BJ (cell line): ENCODE data around the gene SSH2. TPM values are rescaled to one million over a fixed set of nuclear protein-coding genes. Genes with fewer than 3 reads are reported as not detected.

Experiments used
- CTCF ChIA-PET: fragments of 350-600 bp; formaldehyde crosslinking; extraction: SDS; loops from one replicate; lab custom pipeline; 2021; ENCODE audit warnings: antibody characterized with exemption, inconsistent platforms; lab: Yijun Ruan, JAX
- POLR2A ChIA-PET: fragments of 300-600 bp; sonication (Branson Sonifier 250); formaldehyde crosslinking; extraction: SDS; loops from one replicate; lab custom pipeline; 2021; ENCODE audit warnings: antibody characterized with exemption; lab: Charles Lee
- DNase-seq: peaks from one replicate; pipeline ENCODE4 v3.0.0-alpha.2; 2011; ENCODE audit warnings: low read depth
- H3K27me3 ChIP-seq: 2 replicates; pipeline ENCODE4 v1.6.0; 2011; ENCODE audit warnings: low read length; ENCODE audit not compliant: control insufficient read depth, insufficient read depth
- H3K36me3 ChIP-seq: 2 replicates; pipeline ENCODE4 v1.5.1; 2011; ENCODE audit warnings: low read length; ENCODE audit not compliant: control insufficient read depth, insufficient read depth
- H3K4me3 ChIP-seq: 2 replicates; pipeline ENCODE4 v1.5.1; 2011; ENCODE audit warnings: low read depth, mild to moderate bottlenecking, control low read depth, low read length
- polyA plus RNA-seq: library from polyadenylated mRNA; depleted of rRNA; stranded (reverse); fragments of >200 nt; gene quantifications from 2 replicates; pipeline ENCODE4 v1.2.3, GENCODE V29; 2011
- TF ChIP-seq, protein P1 (sequence below): IDR thresholded peaks from 2 replicates; pipeline ENCODE4 v1.5.1; 2011; ENCODE audit warnings: low read depth, mild to moderate bottlenecking, control low read depth, inconsistent platforms, low read length, moderate library complexity; ENCODE audit not compliant: insufficient read depth

SSH2 gene
- polyA plus RNA-seq, 1 experiment: 5.7 TPM

DNA sequence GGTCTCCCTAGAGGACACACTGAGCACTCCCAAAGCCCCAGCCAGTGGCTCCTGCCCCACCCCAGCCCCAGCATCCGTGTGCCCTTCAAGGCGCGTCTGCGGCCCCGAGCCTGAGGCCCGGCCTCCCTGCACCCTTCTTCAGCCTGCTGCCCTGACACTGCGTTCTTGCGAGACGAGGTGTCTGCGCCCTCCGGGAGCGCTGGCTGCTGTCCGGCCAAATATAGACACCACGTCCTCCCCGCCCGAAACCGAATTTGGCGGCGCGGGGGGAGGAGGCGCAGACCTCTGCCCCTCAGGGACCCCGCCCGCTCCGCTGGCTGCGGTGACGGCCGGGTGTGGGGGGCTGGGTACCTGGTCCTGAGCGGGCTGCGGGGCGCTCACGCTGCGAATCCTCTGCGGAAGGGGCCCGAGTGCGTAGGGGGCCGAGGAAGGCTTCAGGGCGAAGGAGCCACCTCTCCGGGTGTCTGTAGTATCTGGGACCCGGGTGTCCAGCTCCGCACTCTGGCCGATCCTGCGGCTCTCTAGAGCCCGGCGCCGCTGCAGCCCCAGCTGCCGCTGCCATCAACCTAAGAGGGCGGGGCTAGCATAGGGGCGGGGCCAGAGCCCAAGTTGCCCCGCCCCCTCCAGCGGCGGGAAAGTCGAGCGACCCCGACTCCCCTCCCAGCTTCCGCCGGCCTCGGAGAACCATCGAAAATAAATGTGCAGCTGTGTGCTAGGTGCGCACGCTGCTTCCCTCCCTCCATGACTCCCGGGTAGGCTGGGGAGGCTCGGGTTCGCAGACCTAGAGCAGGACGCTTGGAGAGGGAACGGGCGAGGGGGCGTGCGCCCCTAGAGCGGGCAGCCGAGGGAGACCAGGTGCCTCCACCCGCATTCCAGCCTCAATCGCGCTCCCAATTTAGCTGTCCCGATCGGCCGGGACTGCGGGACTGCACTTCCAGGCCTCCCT lies 307.4 kb downstream of the SSH2 start, which contains the start of gene CORO6:
Gene CORO6 (minus strand): TSS at position 576 of the 946 bp plus-strand sequence. CDS start 1,491 bp downstream, outside the sequence.
- CTCF ChIA-PET: interaction anchor here (0.5 to 1.2 kb wide), 5 partner anchors 9 to 156 kb away, joined by 3 to 4 read pairs (median 4); no protein-coding TSS in a partner anchor
- H3K36me3 ChIP-seq: no peaks in the 10 kb centered on the region
- POLR2A ChIA-PET: no interaction called here
- peak within 1 kb of the TSS; percentile 76 for H3K4me3 ChIP-seq
- H3K27me3 ChIP-seq: no peaks in the 10 kb centered on the region
- TF ChIP-seq, protein P1, sequence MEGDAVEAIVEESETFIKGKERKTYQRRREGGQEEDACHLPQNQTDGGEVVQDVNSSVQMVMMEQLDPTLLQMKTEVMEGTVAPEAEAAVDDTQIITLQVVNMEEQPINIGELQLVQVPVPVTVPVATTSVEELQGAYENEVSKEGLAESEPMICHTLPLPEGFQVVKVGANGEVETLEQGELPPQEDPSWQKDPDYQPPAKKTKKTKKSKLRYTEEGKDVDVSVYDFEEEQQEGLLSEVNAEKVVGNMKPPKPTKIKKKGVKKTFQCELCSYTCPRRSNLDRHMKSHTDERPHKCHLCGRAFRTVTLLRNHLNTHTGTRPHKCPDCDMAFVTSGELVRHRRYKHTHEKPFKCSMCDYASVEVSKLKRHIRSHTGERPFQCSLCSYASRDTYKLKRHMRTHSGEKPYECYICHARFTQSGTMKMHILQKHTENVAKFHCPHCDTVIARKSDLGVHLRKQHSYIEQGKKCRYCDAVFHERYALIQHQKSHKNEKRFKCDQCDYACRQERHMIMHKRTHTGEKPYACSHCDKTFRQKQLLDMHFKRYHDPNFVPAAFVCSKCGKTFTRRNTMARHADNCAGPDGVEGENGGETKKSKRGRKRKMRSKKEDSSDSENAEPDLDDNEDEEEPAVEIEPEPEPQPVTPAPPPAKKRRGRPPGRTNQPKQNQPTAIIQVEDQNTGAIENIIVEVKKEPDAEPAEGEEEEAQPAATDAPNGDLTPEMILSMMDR: no peak
- DNase-seq: no peak

DNA sequence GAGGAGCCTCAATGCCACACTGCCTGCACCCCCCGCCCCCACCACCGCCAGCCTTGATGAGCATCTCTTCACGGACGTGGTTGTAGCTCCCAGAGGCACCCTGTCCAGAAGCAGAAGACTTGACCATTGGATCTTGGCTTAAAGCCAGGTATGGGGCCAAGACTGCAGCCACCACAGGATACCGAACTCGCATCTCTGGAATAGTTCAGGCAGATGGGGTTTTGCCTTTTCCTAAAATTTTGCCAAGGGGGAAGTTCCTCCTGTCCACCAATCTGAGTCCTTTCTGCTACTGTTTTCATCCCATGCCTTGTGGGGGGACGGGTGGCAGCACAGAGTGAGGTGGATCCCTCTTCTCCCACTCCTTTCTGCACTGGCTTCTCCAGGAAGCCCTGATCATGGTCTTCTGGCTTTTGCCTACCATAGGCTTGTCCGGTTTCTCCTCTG lies 308.3 kb downstream of the SSH2 start:
- Histone ChIP-seq H3K36me3 (no peaks in the 10 kb centered on the region), H3K27me3 (no peaks in the 10 kb centered on the region), H3K4me3 (peak overlapping the region; percentile 76)
- TF ChIP-seq, protein P1: no peak
- ChIA-PET CTCF (interaction anchor here (0.9 to 1.7 kb wide), 5 partner anchors 8 to 471 kb away, joined by 3 to 6 read pairs (median 4); no protein-coding TSS in a partner anchor), POLR2A (no interaction called here)
- no peak for DNase-seq

DNA sequence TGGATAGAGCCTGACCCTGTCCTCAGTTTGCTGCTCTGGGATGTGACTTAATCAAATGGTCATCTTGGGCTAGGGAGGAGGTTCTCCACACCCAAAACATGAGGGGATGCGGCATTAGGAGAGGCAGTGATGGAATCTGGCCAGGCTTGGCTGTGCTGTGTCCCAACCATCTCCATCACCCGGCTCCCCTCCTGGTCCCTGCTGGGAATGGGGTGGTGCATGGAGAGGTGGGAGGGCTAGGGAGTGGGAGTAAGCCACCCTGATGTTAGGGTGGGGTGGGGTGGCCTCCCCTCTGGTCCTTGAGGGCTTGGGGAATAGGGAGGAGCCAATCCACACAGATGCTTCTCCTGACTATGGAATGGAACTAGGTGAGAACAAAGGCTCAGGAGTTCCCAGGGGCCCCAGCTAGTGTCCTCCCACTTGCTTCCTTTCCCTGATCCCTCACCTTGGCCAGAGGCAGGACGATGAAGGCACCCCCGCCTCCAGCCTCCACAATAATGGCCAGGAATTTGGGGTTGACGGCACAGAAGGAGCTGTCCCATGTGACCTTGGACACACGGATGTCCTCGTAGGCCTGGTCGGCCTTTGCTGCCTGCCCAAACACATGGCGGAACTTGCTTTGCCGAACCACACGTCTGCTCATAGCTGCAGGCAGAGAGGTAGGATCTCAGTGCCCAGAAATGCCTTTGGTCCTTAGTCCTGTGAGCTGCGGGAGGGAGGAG lies 309.1 kb downstream of the SSH2 start:
- Histone ChIP-seq H3K4me3 (no peak overlapping the region), H3K36me3 (no peaks in the 10 kb centered on the region), H3K27me3 (no peaks in the 10 kb centered on the region)
- CTCF ChIA-PET: interaction anchor here (0.9 to 1.9 kb wide), 5 partner anchors 12 to 472 kb away, joined by 3 to 9 read pairs (median 5); no protein-coding TSS in a partner anchor
- DNase-seq: no peak
- POLR2A ChIA-PET: no interaction called here
- TF ChIP-seq, protein P1: no peak

DNA sequence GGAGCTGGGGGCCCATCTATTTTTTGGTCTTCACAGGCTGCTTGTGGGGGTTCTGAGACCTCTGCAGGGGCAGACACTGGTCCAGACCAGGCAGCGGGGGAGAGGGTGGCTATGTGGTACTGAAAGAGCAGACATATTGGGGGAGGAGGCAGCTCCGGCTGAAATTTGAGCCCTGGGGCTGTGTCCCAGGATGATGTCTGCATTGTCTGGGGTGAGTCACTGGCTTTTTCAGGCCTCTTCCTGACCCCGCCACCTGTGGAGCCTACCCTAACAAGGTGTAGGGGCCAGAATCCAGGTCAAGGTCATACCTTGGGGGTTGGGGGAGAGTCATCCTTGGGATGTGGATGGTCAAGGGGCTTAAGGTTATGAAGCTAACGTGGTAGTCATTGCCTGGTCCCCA lies 309.8 kb downstream of the SSH2 start:
- DNase-seq: no peak
- POLR2A ChIA-PET: no interaction called here
- no peaks in the 10 kb centered on the region for H3K27me3 ChIP-seq

More for the DNA sequence above, 309.8 kb downstream of the SSH2 start:
- CTCF ChIA-PET: interaction anchor here (0.6 to 1.9 kb wide), 4 partner anchors 23 to 311 kb away, joined by 3 to 9 read pairs (median 4); no protein-coding TSS in a partner anchor
- Histone ChIP-seq H3K4me3 (no peak overlapping the region), H3K36me3 (no peaks in the 10 kb centered on the region)
- TF ChIP-seq, protein P1: no peak
